DND-41 (cell line): ENCODE data around the gene GRK2.

Experiments
- ATAC-seq: fragments of 200-7000 bp; cut with Tn5 transposase; 3 replicates; pipeline ENCODE4 v1.9.1; 2021; ENCODE audit warnings: low read depth; ENCODE audit not compliant: insufficient read depth
- DNase-seq: peaks from one replicate; pipeline ENCODE4 v3.0.0-alpha.2; 2020
- H2AFZ ChIP-seq: 2 replicates; pipeline ENCODE4 v1.6.0; 2012; ENCODE audit warnings: low read depth, low read length
- H3K27ac ChIP-seq: 2 replicates; pipeline ENCODE4 v1.5.1; 2012; ENCODE audit warnings: low read length, inconsistent platforms
- H3K27me3 ChIP-seq: fragments of 200-600 bp; sonication (generic); 2 replicates; pipeline ENCODE4 v1.6.0; 2012; ENCODE audit warnings: low read length, mild to moderate bottlenecking, inconsistent platforms; ENCODE audit not compliant: insufficient read depth, poor library complexity
- H3K36me3 ChIP-seq: 2 replicates; pipeline ENCODE4 v1.5.1; 2012; ENCODE audit warnings: low read length, inconsistent platforms; ENCODE audit not compliant: insufficient read depth
- H3K4me1 ChIP-seq: 2 replicates; pipeline ENCODE4 v1.5.1; 2012; ENCODE audit warnings: mild to moderate bottlenecking, low read length; ENCODE audit not compliant: insufficient read depth
- H3K4me2 ChIP-seq: 2 replicates; pipeline ENCODE4 v1.6.0; 2012; ENCODE audit warnings: mild to moderate bottlenecking, moderate library complexity, low read length, inconsistent platforms; ENCODE audit not compliant: insufficient read depth
- H3K4me3 ChIP-seq, 2 experiments: fragments of 200-600 bp in 1 of 2; shearing (Covaris generic) in 1 of 2; 2 replicates each; pipeline ENCODE4 v1.5.1; 2012 to 2016; ENCODE audit warnings: inconsistent platforms in 2 of 2, low read length in 2 of 2, mild to moderate bottlenecking in 2 of 2, low read depth in 1 of 2, moderate library complexity in 1 of 2
- H3K79me2 ChIP-seq: 2 replicates; pipeline ENCODE4 v1.6.0; 2012; ENCODE audit warnings: low read length, inconsistent platforms; ENCODE audit not compliant: insufficient read depth
- H3K9ac ChIP-seq: 2 replicates; pipeline ENCODE4 v1.6.0; 2012; ENCODE audit warnings: low read depth, mild to moderate bottlenecking, inconsistent platforms, low read length, moderate library complexity
- H3K9me3 ChIP-seq: 2 replicates; pipeline ENCODE4 v1.5.1; 2012; ENCODE audit warnings: low read length, moderate library complexity, mild to moderate bottlenecking, inconsistent platforms; ENCODE audit not compliant: insufficient read depth, severe bottlenecking
- H4K20me1 ChIP-seq: 2 replicates; pipeline ENCODE4 v1.6.0; 2012; ENCODE audit warnings: low read length; ENCODE audit not compliant: insufficient read depth
- EZH2 ChIP-seq: IDR thresholded peaks from 3 replicates; pipeline ENCODE4 v1.6.1; 2012; ENCODE audit warnings: borderline replicate concordance, low read depth, mild to moderate bottlenecking, moderate library complexity, low read length, inconsistent platforms; ENCODE audit not compliant: severe bottlenecking
- TF ChIP-seq, protein P1 (sequence below): IDR thresholded peaks from 2 replicates; pipeline ENCODE4 v1.5.1; 2012; ENCODE audit warnings: borderline replicate concordance, low read length, moderate library complexity, mild to moderate bottlenecking; ENCODE audit not compliant: poor library complexity, severe bottlenecking; ENCODE audit errors: extremely low read depth

GRK2 gene

DNA sequence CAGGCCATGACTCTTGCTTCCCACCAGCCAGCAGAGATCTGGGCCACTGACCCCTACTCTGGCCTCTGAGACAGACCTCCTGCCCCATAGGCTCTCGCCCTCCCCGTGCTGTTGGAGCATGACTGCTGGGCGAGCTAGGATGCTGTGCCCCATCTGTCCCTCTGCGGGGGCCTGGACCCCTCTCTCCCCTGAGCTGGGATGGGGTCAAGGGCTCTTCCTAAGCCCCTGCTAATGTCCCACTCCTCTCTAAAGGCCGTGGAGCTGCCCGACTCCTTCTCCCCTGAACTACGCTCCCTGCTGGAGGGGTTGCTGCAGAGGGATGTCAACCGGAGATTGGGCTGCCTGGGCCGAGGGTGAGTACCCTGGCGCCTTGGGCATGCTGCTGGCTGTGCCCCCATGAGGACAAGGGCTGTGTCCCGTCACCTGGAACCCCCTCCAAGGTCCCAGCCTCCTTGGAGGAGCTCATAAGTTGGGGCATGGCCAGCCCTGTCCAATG is 16.7 kb downstream of the GRK2 start:
- no peaks in the 10 kb centered on the region for H3K9me3 ChIP-seq
- H2AFZ ChIP-seq = no peak overlapping the region
- H3K27me3 ChIP-seq = no peaks in the 10 kb centered on the region
- H3K9ac ChIP-seq = no peak overlapping the region
- H3K4me1 ChIP-seq = peaks cover 50% of the 10 kb centered on the region
- H3K4me3 ChIP-seq = no peak overlapping the region
- ATAC-seq = no peak
- peaks cover 65% of the 10 kb centered on the region for H3K79me2 ChIP-seq
- H3K27ac ChIP-seq = peak overlapping the region; percentile 46; the same call in 1 of the 2 replicates
- 0 out of 2 replicates have a peak, but pooled peaks cover 6% of the 10 kb centered on the region for H4K20me1 ChIP-seq
- H3K4me2 ChIP-seq = no peak overlapping the region
- no peak for TF ChIP-seq EZH2
- TF ChIP-seq, protein P1, sequence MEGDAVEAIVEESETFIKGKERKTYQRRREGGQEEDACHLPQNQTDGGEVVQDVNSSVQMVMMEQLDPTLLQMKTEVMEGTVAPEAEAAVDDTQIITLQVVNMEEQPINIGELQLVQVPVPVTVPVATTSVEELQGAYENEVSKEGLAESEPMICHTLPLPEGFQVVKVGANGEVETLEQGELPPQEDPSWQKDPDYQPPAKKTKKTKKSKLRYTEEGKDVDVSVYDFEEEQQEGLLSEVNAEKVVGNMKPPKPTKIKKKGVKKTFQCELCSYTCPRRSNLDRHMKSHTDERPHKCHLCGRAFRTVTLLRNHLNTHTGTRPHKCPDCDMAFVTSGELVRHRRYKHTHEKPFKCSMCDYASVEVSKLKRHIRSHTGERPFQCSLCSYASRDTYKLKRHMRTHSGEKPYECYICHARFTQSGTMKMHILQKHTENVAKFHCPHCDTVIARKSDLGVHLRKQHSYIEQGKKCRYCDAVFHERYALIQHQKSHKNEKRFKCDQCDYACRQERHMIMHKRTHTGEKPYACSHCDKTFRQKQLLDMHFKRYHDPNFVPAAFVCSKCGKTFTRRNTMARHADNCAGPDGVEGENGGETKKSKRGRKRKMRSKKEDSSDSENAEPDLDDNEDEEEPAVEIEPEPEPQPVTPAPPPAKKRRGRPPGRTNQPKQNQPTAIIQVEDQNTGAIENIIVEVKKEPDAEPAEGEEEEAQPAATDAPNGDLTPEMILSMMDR = no peak
- H3K36me3 ChIP-seq = peaks cover 100% of the 10 kb centered on the region
- no peak for DNase-seq

DNA sequence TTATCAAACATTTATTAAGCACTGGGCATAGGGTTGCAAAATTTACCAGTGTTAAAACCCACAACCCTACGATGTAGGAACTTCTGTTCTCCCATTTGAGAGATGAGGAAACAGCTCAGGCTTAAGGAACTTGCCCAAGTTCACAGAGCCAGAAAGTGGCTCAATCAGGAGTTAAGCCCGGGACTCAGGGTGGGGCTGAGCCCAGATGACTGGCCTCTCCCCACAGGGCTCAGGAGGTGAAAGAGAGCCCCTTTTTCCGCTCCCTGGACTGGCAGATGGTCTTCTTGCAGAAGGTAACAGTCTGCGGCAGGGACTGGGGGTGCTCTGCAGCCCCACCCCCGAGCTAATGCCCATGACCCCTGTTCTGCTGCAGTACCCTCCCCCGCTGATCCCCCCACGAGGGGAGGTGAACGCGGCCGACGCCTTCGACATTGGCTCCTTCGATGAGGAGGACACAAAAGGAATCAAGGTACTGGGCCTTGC is 17.2 kb downstream of the GRK2 start:
- no peak for TF ChIP-seq EZH2
- TF ChIP-seq, protein P1 = no peak
- H3K79me2 ChIP-seq = peaks cover 60% of the 10 kb centered on the region
- DNase-seq (no peak), ATAC-seq (no peak)
- H2AFZ ChIP-seq = no peak overlapping the region
- no peak overlapping the region for H3K9ac ChIP-seq
- no peaks in the 10 kb centered on the region for H3K9me3 ChIP-seq
- H4K20me1 ChIP-seq = 0 out of 2 replicates have a peak, but pooled peaks cover 6% of the 10 kb centered on the region
- H3K36me3 ChIP-seq = peaks cover 95% of the 10 kb centered on the region
- peaks cover 50% of the 10 kb centered on the region for H3K4me1 ChIP-seq
- H3K27ac ChIP-seq = peak overlapping the region; percentile 39; the same call in 1 of the 2 replicates
- H3K4me2 ChIP-seq = no peak overlapping the region
- H3K4me3 ChIP-seq = no peak overlapping the region
- H3K27me3 ChIP-seq = no peaks in the 10 kb centered on the region

DNA sequence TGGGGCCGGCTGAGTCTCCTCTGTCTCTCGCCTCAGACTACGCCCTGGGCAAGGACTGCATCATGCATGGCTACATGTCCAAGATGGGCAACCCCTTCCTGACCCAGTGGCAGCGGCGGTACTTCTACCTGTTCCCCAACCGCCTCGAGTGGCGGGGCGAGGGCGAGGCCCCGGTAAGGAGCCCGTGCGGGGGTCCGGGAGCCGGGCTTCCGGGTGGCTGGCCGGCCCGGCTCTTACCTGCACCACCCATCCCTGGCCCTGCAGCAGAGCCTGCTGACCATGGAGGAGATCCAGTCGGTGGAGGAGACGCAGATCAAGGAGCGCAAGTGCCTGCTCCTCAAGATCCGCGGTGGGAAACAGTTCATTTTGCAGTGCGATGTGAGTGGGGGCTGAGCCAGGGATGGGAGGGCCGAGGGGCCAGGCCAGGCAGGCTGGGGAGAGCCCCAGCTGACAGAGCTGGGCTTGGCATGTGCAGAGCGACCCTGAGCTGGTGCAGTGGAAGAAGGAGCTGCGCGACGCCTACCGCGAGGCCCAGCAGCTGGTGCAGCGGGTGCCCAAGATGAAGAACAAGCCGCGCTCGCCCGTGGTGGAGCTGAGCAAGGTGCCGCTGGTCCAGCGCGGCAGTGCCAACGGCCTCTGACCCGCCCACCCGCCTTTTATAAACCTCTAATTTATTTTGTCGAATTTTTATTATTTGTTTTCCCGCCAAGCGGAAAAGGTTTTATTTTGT is 18.7 kb downstream of the GRK2 start:
- Histone ChIP-seq H3K27ac (no peak overlapping the region), H4K20me1 (0 out of 2 replicates have a peak, but pooled peaks cover 3% of the 10 kb centered on the region), H2AFZ (no peak overlapping the region), H3K9me3 (no peaks in the 10 kb centered on the region), H3K27me3 (no peaks in the 10 kb centered on the region), H3K79me2 (peaks cover 53% of the 10 kb centered on the region), H3K4me2 (no peak overlapping the region), H3K4me1 (peaks cover 53% of the 10 kb centered on the region), H3K9ac (no peak overlapping the region), H3K4me3 (no peak overlapping the region), H3K36me3 (peaks cover 82% of the 10 kb centered on the region)
- TF ChIP-seq, protein P1 = no peak
- no peak for TF ChIP-seq EZH2
- DNase-seq (no peak), ATAC-seq (no peak)
